Right lobe of liver (tissue), 6 donors: ENCODE measurements around the gene SPOCK1. TPM values are rescaled to one million over a fixed set of nuclear protein-coding genes. Genes with fewer than 3 reads are reported as not detected.

ENCODE experiments used
- ATAC-seq, 4 donors: fragments of 200-7000 bp; cut with Tn5 transposase; one replicate each; pipeline ENCODE4 v1.9.1; 2020; ENCODE audit warnings: mild to moderate bottlenecking in 4 of 4, moderate library complexity in 4 of 4
- DNase-seq, 3 donors: peaks; one replicate each; pipeline ENCODE4 v3.0.0-alpha.2; 2020
- H3K27ac ChIP-seq, 3 donors: fragments of 200-600 bp; one replicate each; pipeline ENCODE4 v1.8.0; 2022
- H3K27me3 ChIP-seq, 2 donors: fragments of 200-600 bp; one replicate each; pipeline ENCODE4 v1.8.0; 2022
- H3K36me3 ChIP-seq, 4 donors: fragments of 200-600 bp; sonication (generic) in 1 of 4; one replicate each; pipeline versions ENCODE4 v1.5.1 to v1.8.0; 2017 to 2022; ENCODE audit warnings: control low read depth in 1 of 4
- H3K4me1 ChIP-seq, 4 donors: fragments of 200-600 bp; sonication (generic) in 1 of 4; one replicate each; pipeline versions ENCODE4 v1.5.1 to v1.8.0; 2017 to 2022; ENCODE audit warnings: control low read depth in 1 of 4
- H3K4me3 ChIP-seq, 3 donors: fragments of 200-600 bp; one replicate each; pipeline ENCODE4 v1.8.0; 2022
- H3K9me3 ChIP-seq, 4 donors: fragments of 200-600 bp; sonication (generic) in 1 of 4; one replicate each; pipeline versions ENCODE4 v1.5.1 to v1.8.0; 2017 to 2022; ENCODE audit warnings: control low read depth in 1 of 4
- POLR2A ChIP-seq: fragments of 450-650 bp; IDR thresholded peaks from one replicate; pipeline ENCODE4 v1.6.1; 2017; ENCODE audit warnings: antibody characterized with exemption, mild to moderate bottlenecking
- WGBS: methylation state at CpG from one replicate; pipeline ENCODE4 v1.1.6; 2018; ENCODE audit warnings: low coverage, low lambda C conversion rate; ENCODE audit not compliant: insufficient coverage; ENCODE audit errors: missing lambda C conversion rate; 5-methylcytosine and 5-hydroxymethylcytosine counted together
- intact Hi-C, 2 donors: fragments of 100-400 bp; cut with DNase I; formaldehyde crosslinking; loops; one replicate each; pipeline versions ENCODE4 v1.11.2 to v1.14.1; 2022
- total RNA-seq, 6 experiments: library from RNA; depleted of rRNA in 2 of 6; stranded (reverse); fragments of >200 nt in 2 of 6; fragmentation: NEBNext Ultra II Directional in 3 of 6; extraction: Animal tissue kit (Norgen Biotek cat#: 25700) in 3 of 6; gene quantifications; one replicate each; pipeline versions ENCODE4 v1.1.0 to v1.2.4, GENCODE V29; 2016 to 2023
- TF ChIP-seq, protein P1 (sequence below), 4 donors: fragments of 200-600 bp in 3 of 4; fragments of 450-650 bp in 1 of 4; IDR thresholded peaks; one replicate each; pipeline versions ENCODE4 v1.5.1 to v1.8.0; 2016 to 2022; ENCODE audit warnings: antibody characterized with exemption in 4 of 4, mild to moderate bottlenecking in 2 of 4
- donor health status: DM: no; HTN: yes; CAD: no.
- donor health status: DM: no; HTN: no; CAD: no.
- donor health status: DM: no; HTN: no; CAD: no.
- donor health status: DM: no; HTN: yes; CAD: no.
- donor health status: DM: no; HTN: yes; CAD: no.

Gene SPOCK1
- total RNA-seq, 6 experiments from 2014 or later: 0.06 to 0.86 (median 0.15) TPM; not detected in 1

DNA sequence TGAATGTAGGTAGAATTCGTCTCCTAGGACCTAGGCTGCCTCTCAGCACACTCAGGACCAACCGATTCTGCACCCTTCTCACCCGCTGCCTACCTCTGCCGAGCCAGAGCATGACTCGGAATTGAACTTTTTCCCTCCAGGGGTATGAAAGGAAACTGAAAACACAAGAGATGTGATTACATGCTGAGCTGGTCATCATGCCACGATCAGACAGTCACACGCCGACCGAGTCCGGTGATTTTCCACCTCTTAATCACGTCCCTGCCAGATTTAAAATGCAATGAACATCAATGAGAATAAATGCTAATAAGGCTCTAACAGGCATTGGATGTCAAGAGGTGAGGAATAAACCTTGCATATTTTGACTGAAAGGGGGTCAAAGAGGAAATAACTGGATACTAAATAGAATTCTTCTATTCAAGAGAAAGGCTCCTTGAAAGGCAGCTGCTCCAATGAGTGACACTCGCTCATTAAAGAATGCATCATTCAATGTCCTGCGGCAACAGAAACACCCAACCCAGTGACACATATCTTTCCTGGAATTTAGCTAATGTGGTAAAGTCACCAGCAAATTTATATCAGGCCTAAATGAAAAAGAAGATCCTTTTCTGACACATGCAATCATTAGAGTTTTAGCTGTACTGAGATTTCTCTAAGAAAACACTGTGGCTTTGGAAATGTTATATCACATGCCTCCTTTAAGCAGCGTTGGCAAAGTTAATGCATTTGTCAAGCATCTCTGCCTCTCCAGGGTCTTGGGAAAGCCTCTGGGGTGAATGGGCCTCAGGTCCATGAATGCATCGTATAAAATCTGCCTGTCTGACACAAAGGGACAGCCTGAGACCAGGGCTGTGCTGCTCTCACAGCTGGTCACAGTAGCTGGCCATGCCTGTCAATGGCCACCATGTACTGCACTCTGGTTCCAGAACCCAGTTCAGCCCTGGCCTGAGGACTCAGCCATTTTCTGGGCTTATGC lies 128.7 kb downstream of the SPOCK1 start:
- no peak for TF ChIP-seq POLR2A
- TF ChIP-seq, protein P1, sequence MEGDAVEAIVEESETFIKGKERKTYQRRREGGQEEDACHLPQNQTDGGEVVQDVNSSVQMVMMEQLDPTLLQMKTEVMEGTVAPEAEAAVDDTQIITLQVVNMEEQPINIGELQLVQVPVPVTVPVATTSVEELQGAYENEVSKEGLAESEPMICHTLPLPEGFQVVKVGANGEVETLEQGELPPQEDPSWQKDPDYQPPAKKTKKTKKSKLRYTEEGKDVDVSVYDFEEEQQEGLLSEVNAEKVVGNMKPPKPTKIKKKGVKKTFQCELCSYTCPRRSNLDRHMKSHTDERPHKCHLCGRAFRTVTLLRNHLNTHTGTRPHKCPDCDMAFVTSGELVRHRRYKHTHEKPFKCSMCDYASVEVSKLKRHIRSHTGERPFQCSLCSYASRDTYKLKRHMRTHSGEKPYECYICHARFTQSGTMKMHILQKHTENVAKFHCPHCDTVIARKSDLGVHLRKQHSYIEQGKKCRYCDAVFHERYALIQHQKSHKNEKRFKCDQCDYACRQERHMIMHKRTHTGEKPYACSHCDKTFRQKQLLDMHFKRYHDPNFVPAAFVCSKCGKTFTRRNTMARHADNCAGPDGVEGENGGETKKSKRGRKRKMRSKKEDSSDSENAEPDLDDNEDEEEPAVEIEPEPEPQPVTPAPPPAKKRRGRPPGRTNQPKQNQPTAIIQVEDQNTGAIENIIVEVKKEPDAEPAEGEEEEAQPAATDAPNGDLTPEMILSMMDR (IDR thresholded peaks at IDR 0.05): no peak
- no peaks in the 10 kb centered on the region for H3K27me3 ChIP-seq
- H3K4me3 ChIP-seq: no peak overlapping the region
- no peaks in the 10 kb centered on the region for H3K36me3 ChIP-seq
- H3K27ac ChIP-seq: no peak overlapping the region
- no peaks in the 10 kb centered on the region for H3K4me1 ChIP-seq
- WGBS: 71% methylated on average over 15 of the region's 15 CpGs
- DNase-seq (no peak), ATAC-seq (no peak)
- intact Hi-C loops: no loop called here
- H3K9me3 ChIP-seq: no peaks in the 10 kb centered on the region

DNA sequence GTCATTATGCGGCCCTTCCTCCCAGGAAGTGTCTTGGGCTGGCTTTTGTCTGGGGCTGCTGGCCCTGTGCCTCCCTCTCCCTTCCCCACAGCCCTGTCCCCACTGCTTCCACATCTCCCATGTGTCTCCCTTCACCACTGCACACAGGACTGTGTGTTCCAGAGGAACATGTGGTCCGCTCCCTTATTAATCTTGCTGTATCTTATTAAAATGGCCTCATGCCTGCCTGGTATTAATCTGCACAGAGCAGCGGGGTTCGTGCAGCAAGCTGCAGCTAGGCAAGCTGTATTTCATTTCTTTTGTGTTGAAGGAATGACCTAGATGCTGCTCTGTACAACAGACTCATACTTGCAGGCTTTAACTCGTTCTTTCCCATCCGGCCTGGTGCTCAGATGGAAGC lies 130.5 kb downstream of the SPOCK1 start:
- Histone ChIP-seq H3K9me3 (no peaks in the 10 kb centered on the region), H3K4me1 (no peaks in the 10 kb centered on the region), H3K36me3 (no peaks in the 10 kb centered on the region), H3K4me3 (no peak overlapping the region), H3K27ac (no peak overlapping the region), H3K27me3 (no peaks in the 10 kb centered on the region)
- TF ChIP-seq, protein P1 (IDR thresholded peaks at IDR 0.05): no peak
- TF ChIP-seq POLR2A: no peak
- DNase-seq (no peak), ATAC-seq (no peak)
- 83% methylated on average over 3 of the region's 6 CpGs for WGBS
- intact Hi-C loops: no loop called here

DNA sequence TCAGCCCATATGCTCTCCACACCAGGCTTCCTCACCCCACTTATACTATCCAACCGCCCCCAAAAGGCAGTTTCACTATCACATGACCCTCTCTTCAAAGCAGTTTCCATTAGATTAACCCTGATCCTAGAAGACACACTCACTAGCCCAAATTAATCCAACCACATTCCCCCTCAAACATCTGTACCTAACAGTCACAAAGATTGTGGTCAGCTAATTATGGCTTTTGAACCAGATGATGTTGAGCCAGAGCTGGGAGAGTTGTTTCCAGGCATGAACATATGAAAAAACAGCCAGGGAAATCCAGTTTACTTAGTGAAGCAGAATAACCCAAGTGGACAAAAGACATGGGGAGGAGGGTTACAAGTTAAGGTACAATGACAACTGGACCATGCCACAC lies 131.2 kb downstream of the SPOCK1 start:
- no peaks in the 10 kb centered on the region for H3K9me3 ChIP-seq
- DNase-seq (no peak), ATAC-seq (no peak)
- no peak overlapping the region for H3K27ac ChIP-seq
- no peak for TF ChIP-seq POLR2A
- intact Hi-C loops: no loop called here
- no peaks in the 10 kb centered on the region for H3K36me3 ChIP-seq
- H3K4me3 ChIP-seq: no peak overlapping the region
- WGBS: no CpG with 5 or more reads among the region's 1 CpG
- no peaks in the 10 kb centered on the region for H3K27me3 ChIP-seq
- H3K4me1 ChIP-seq: no peaks in the 10 kb centered on the region

DNA sequence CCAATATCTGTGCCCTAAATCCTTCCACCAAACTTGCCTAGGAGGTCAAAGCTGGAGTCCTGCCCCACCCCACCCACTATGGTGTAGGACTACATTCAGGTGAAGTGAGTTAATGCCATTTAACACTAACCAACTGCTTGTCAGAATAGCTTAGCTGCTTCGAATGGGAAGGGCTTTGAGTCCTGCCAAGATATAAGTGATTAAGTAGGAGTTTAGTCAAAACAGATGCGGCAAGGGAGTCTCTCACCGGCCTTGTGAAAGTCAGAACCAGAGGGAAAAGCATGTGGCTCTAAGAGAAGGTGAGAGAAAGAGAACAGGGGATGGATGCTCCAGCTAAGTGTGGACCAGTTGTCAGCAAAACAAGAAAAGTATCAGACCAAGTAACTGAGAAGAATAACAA lies 132.6 kb downstream of the SPOCK1 start:
- H3K9me3 ChIP-seq: no peaks in the 10 kb centered on the region
- 70% methylated on average over 3 of the region's 3 CpGs for WGBS
- TF ChIP-seq, protein P1 (IDR thresholded peaks at IDR 0.05): no peak
- TF ChIP-seq POLR2A: no peak

DNA sequence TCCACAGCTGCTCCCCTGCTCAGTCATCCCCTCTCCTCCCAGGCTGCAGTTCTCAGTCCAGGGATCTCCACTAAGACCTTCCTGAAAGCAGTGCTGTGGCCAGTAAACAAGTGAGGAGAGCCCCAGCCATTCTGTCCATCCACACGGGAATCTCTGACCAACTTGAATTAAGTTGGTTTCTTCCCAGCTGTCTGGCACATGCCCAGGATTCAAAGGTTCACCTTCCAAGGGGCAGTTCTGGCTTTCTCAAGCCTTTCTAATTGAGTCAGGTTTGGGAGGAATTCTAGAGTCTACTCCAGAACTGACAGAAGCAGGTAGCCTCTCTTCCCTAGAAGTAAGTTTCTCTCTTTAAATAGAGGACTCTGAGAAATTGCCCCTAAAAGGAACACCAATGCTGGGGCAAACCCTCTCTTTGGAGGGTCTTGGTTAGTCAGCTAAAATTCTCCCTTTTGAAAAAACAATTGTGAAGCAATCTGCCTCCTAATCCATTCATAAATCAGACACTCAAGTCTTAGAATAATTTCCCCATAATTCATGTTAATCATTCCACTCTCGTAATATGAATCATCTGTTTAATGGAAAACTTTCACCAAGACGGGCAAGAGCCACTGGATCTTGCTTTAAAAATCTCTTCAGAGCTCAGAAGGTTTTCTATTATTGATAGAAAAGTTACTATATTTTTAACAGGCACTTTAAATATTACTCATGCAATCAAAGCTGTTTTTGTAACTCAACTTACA lies 133.8 kb downstream of the SPOCK1 start:
- Histone ChIP-seq H3K27me3 (no peaks in the 10 kb centered on the region), H3K9me3 (no peaks in the 10 kb centered on the region), H3K27ac (no peak overlapping the region), H3K4me3 (no peak overlapping the region), H3K4me1 (no peaks in the 10 kb centered on the region), H3K36me3 (no peaks in the 10 kb centered on the region)
- ATAC-seq (no peak), DNase-seq (no peak)
- intact Hi-C loops: no loop called here
- WGBS: 53% methylated on average over 3 of the region's 3 CpGs
- TF ChIP-seq, protein P1 (IDR thresholded peaks at IDR 0.05): no peak
- TF ChIP-seq POLR2A: no peak

More for the DNA sequence above, 132.6 kb downstream of the SPOCK1 start:
- no peaks in the 10 kb centered on the region for H3K36me3 ChIP-seq
- ATAC-seq (no peak), DNase-seq (no peak)
- H3K27ac ChIP-seq: no peak overlapping the region
- H3K4me1 ChIP-seq: no peaks in the 10 kb centered on the region
- intact Hi-C loops: no loop called here
- no peak overlapping the region for H3K4me3 ChIP-seq
- no peaks in the 10 kb centered on the region for H3K27me3 ChIP-seq
